Keratinocyte (primary cell): ENCODE data around the gene SH3BP5L. TPM values are rescaled to one million over a fixed set of nuclear protein-coding genes. Genes with fewer than 3 reads are reported as not detected.

Experiments used
- DNase-seq: peaks from one replicate; pipeline ENCODE4 v3.0.0-alpha.2; 2011; ENCODE audit warnings: low read depth, missing footprints, low spot score
- FAIRE-seq: peaks from 2 replicates; lab custom pipeline; 2011; peaks lifted over from hg19 to GRCh38; lab: Jason Lieb, UNC
- H2AFZ ChIP-seq: 2 replicates; pipeline ENCODE4 v1.6.0; 2012; ENCODE audit warnings: low read length, control low read depth, inconsistent platforms; ENCODE audit not compliant: control insufficient read depth
- H3K27ac ChIP-seq: 2 replicates; pipeline ENCODE4 v1.5.1; 2011; ENCODE audit warnings: low read length; ENCODE audit not compliant: control insufficient read depth, insufficient read depth
- H3K27me3 ChIP-seq: 3 replicates; pipeline ENCODE4 v1.6.0; 2011; ENCODE audit warnings: low read length; ENCODE audit not compliant: control insufficient read depth, insufficient read depth; ENCODE audit errors: extremely low read depth
- H3K36me3 ChIP-seq, 2 experiments: 2 replicates in 1 of 2; 3 replicates in 1 of 2; pipeline ENCODE4 v1.5.1; 2011; ENCODE audit warnings: low read length in 2 of 2, mild to moderate bottlenecking in 1 of 2; ENCODE audit not compliant: control insufficient read depth in 2 of 2, insufficient read depth in 2 of 2; ENCODE audit errors: extremely low read depth in 1 of 2
- H3K4me1 ChIP-seq: 3 replicates; pipeline ENCODE4 v1.5.1; 2011; ENCODE audit warnings: low read length; ENCODE audit not compliant: control insufficient read depth, insufficient read depth; ENCODE audit errors: extremely low read depth
- H3K4me2 ChIP-seq: 3 replicates; pipeline ENCODE4 v1.6.0; 2011; ENCODE audit warnings: low read depth, low read length; ENCODE audit not compliant: control insufficient read depth, insufficient read depth; ENCODE audit errors: extremely low read depth
- H3K4me3 ChIP-seq, 3 experiments: fragments of 200-600 bp in 1 of 3; sonication (generic) in 1 of 3; 2 replicates in 2 of 3; 3 replicates in 1 of 3; pipeline ENCODE4 v1.5.1; 2011 to 2016; ENCODE audit warnings: low read length in 3 of 3, mild to moderate bottlenecking in 3 of 3, control low read depth in 2 of 3, inconsistent platforms in 1 of 3, low read depth in 1 of 3, mixed read lengths in 1 of 3, mixed run types in 1 of 3, moderate library complexity in 1 of 3; ENCODE audit not compliant: control insufficient read depth in 2 of 3, insufficient read depth in 2 of 3; ENCODE audit errors: extremely low read depth in 1 of 3
- H3K79me2 ChIP-seq: 2 replicates; pipeline ENCODE4 v1.6.0; 2012; ENCODE audit warnings: low read length; ENCODE audit not compliant: control insufficient read depth, insufficient read depth
- H3K9ac ChIP-seq: 3 replicates; pipeline ENCODE4 v1.6.0; 2011; ENCODE audit warnings: low read length; ENCODE audit not compliant: control insufficient read depth, insufficient read depth; ENCODE audit errors: extremely low read depth
- H3K9me1 ChIP-seq: 3 replicates; pipeline ENCODE4 v1.6.0; 2011; ENCODE audit warnings: low read length; ENCODE audit not compliant: control insufficient read depth, insufficient read depth; ENCODE audit errors: extremely low read depth
- H3K9me3 ChIP-seq: 2 replicates; pipeline ENCODE4 v1.5.1; 2012; ENCODE audit warnings: low read depth, low read length; ENCODE audit not compliant: control insufficient read depth
- H4K20me1 ChIP-seq: 3 replicates; pipeline ENCODE4 v1.6.0; 2011; ENCODE audit warnings: low read length; ENCODE audit not compliant: control insufficient read depth, insufficient read depth; ENCODE audit errors: extremely low read depth
- EZH2 ChIP-seq: IDR thresholded peaks from one replicate; pipeline ENCODE4 v1.6.1; 2012; ENCODE audit warnings: inconsistent platforms, mild to moderate bottlenecking, low read length, moderate library complexity
- dilution Hi-C: fragments of 300-500 bp; cut with MboI; formaldehyde crosslinking; loops from one replicate; pipeline ENCODE4 v1.7.0; 2020; ENCODE audit warnings: low sequenced_read_pairs; ENCODE audit not compliant: extremely low pct_ligation_motif_present
- polyA plus RNA-seq, 5 experiments: library from polyadenylated mRNA; depleted of rRNA in 3 of 5; stranded (reverse) in 3 of 5; stranded (forward) in 1 of 5; unstranded in 1 of 5; fragments of >200 nt; gene quantifications; 1 replicate in 1 of 5; 2 replicates in 3 of 5; 3 replicates in 1 of 5; pipeline versions ENCODE4 v1.2.1 to v1.2.3, GENCODE V29; 2011 to 2012; ENCODE audit warnings: missing spikeins in 2 of 5, low read depth in 1 of 5, low replicate concordance in 1 of 5
- TF ChIP-seq, protein P1 (sequence below), 3 experiments: IDR thresholded peaks in 1 of 3; conservative IDR thresholded peaks in 1 of 3; optimal IDR thresholded peaks in 1 of 3; 2 replicates in 2 of 3; 3 replicates in 1 of 3; pipeline versions ENCODE3 to v1.5.1; 2011; ENCODE audit warnings: low read length in 3 of 3, mild to moderate bottlenecking in 3 of 3, moderate library complexity in 2 of 3, control low read depth in 1 of 3, inconsistent platforms in 1 of 3; ENCODE audit not compliant: insufficient read depth in 2 of 3; ENCODE audit errors: extremely low read depth in 1 of 3

SH3BP5L gene
- polyA plus RNA-seq, 1 donor (not counting 4 experiments of a cell fraction or from before 2014, with no cell fraction given), result 13.2 TPM

DNA sequence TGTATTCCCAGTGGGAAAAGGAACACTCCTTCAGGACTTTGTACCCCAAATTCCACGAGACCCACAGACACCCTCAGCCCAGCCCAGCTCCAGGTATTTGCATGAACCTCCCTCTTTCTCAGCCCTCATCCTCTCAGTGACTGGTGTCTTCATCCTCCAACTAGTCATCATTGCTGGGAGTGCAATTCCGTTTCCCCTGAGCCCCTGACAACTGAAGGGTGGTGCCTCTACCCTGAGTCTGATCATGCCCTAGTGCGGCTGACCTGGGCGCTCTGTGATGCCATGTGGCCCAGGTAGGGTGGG, 36.9 kb upstream of the SH3BP5L start:
- H3K9ac ChIP-seq, result peak overlapping the region; percentile 49

DNA sequence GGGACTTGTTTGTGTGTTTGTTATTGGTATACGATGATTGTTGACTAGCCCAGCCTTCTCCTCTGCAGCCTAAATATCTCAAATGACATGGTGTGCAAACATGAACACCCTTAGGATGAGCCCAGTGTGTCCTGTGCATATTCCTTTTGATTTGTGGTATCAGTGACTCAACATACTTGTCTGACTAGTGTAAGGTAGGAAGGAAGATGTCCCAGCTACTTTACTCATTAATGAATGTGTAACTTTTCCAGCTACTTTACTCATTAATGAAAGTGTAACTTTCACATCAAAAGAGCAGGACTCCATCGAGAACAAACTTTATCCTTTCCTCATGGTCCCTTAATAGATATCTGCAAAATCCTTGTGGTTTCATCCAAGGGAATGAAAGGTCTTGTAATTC, 35.9 kb upstream of the SH3BP5L start:
- no peak for FAIRE-seq
- H3K9me1 ChIP-seq, result no peaks in the 10 kb centered on the region
- no peak overlapping the region for H3K9ac ChIP-seq
- H3K4me1 ChIP-seq, result peaks cover 38% of the 10 kb centered on the region
- no peaks in the 10 kb centered on the region for H4K20me1 ChIP-seq
- H3K79me2 ChIP-seq, result peaks cover 18% of the 10 kb centered on the region
- no peaks in the 10 kb centered on the region for H3K27me3 ChIP-seq
- TF ChIP-seq, protein P1, sequence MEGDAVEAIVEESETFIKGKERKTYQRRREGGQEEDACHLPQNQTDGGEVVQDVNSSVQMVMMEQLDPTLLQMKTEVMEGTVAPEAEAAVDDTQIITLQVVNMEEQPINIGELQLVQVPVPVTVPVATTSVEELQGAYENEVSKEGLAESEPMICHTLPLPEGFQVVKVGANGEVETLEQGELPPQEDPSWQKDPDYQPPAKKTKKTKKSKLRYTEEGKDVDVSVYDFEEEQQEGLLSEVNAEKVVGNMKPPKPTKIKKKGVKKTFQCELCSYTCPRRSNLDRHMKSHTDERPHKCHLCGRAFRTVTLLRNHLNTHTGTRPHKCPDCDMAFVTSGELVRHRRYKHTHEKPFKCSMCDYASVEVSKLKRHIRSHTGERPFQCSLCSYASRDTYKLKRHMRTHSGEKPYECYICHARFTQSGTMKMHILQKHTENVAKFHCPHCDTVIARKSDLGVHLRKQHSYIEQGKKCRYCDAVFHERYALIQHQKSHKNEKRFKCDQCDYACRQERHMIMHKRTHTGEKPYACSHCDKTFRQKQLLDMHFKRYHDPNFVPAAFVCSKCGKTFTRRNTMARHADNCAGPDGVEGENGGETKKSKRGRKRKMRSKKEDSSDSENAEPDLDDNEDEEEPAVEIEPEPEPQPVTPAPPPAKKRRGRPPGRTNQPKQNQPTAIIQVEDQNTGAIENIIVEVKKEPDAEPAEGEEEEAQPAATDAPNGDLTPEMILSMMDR (optimal IDR thresholded peaks at IDR 0.05 in 1 of 3, IDR thresholded peaks at IDR 0.05 in 1 of 3, conservative IDR thresholded peaks at IDR 0.05 in 1 of 3; ENCODE audit: extremely low read depth in 1 of 3, insufficient read depth in 2 of 3, low read length in 3 of 3), result no peak
- TF ChIP-seq EZH2, result no peak
- H3K9me3 ChIP-seq, result no peaks in the 10 kb centered on the region
- H2AFZ ChIP-seq, result no peak overlapping the region
- H3K4me3 ChIP-seq, result no peak overlapping the region
- dilution Hi-C loops, result no loop called here
- peaks cover 0 to 4% of the 10 kb centered on the region in 2 experiments for H3K36me3 ChIP-seq
- H3K27ac ChIP-seq, result no peak overlapping the region
- H3K4me2 ChIP-seq, result no peak overlapping the region
- no peak for DNase-seq

More for the DNA sequence above, 36.9 kb upstream of the SH3BP5L start:
- Histone ChIP-seq H3K9me1 (no peaks in the 10 kb centered on the region), H4K20me1 (no peaks in the 10 kb centered on the region), H2AFZ (peak overlapping the region; percentile 95), H3K4me3 (peak overlapping the region; percentile 35 to 77 (median 65)), H3K27ac (no peak overlapping the region), H3K36me3 (no peaks in the 10 kb centered on the region), H3K4me2 (peak overlapping the region; percentile 87), H3K79me2 (peaks cover 9% of the 10 kb centered on the region), H3K4me1 (peaks cover 29% of the 10 kb centered on the region), H3K9me3 (no peaks in the 10 kb centered on the region), H3K27me3 (no peaks in the 10 kb centered on the region)
- FAIRE-seq, result no peak
- TF ChIP-seq EZH2, result no peak
- TF ChIP-seq, protein P1 (optimal IDR thresholded peaks at IDR 0.05 in 1 of 3, IDR thresholded peaks at IDR 0.05 in 1 of 3, conservative IDR thresholded peaks at IDR 0.05 in 1 of 3; ENCODE audit: extremely low read depth in 1 of 3, insufficient read depth in 2 of 3, low read length in 3 of 3), result no peak
- DNase-seq, result no peak
- dilution Hi-C loops, result no loop called here
